ENCODE measurements around the gene RNF213. TPM values are rescaled to one million over a fixed set of nuclear protein-coding genes. Genes with fewer than 3 reads are reported as not detected.

RNF213 gene
- total RNA-seq, 1 experiment from 2014 or later = 23.8 TPM

Other genes with a start within 250 kb of the RNF213 start
- gene TBC1D16, start 225.0 kb upstream of the RNF213 start, total RNA-seq (2014; rRNA removed; shearing (Covaris generic)) = 8.9 and 10.7 TPM in 2 replicates
- gene CCDC40, start 224.2 kb upstream of the RNF213 start, total RNA-seq (2014; rRNA removed; shearing (Covaris generic)) = 1.3 and 1.6 TPM in 2 replicates
- 10.3 and 11.7 TPM in 2 replicates for gene GAA, start 159.3 kb upstream of the RNF213 start, total RNA-seq (2014; rRNA removed; shearing (Covaris generic))
- 99.4 and 104 TPM in 2 replicates for gene EIF4A3, start 113.7 kb upstream of the RNF213 start, total RNA-seq (2014; rRNA removed; shearing (Covaris generic))
- gene CARD14, start 90.8 kb upstream of the RNF213 start, total RNA-seq (2014; rRNA removed; shearing (Covaris generic)) = 0.20 TPM in 1 of 2 replicates, not detected in the other
- gene SGSH, start 40.5 kb upstream of the RNF213 start, total RNA-seq (2014; rRNA removed; shearing (Covaris generic)) = 6.4 and 7.4 TPM in 2 replicates
- gene SLC26A11, start 40.4 kb upstream of the RNF213 start, total RNA-seq (2014; rRNA removed; shearing (Covaris generic)) = 2.0 and 2.2 TPM in 2 replicates
- gene ENDOV, start 154.3 kb downstream of the RNF213 start, total RNA-seq (2014; rRNA removed; shearing (Covaris generic)) = 7.0 and 10.5 TPM in 2 replicates
- gene NPTX1, start 215.8 kb downstream of the RNF213 start, total RNA-seq (2014; rRNA removed; shearing (Covaris generic)) = 2.5 and 4.6 TPM in 2 replicates